Activated naive CD8-positive, alpha-beta T cell treated with anti-CD3 and anti-CD28 coated beads for 36 hours (primary cell): Measurements from ENCODE around the gene PCSK2. TPM values are rescaled to one million over a fixed set of nuclear protein-coding genes. Genes with fewer than 3 reads are reported as not detected.

ENCODE experiments used
- DNase-seq: peaks from one replicate; pipeline ENCODE4 v3.0.0; 2021
- H3K27ac Mint-ChIP-seq: one replicate; pipeline ENCODE4 v1.8.0; 2022; ENCODE audit warnings: mild to moderate bottlenecking, moderate library complexity, mixed read lengths
- H3K27me3 Mint-ChIP-seq: one replicate; pipeline ENCODE4 v1.8.0; 2022; ENCODE audit warnings: mild to moderate bottlenecking, mixed read lengths
- H3K36me3 Mint-ChIP-seq: one replicate; pipeline ENCODE4 v1.8.0; 2021; ENCODE audit warnings: mild to moderate bottlenecking, mixed read lengths
- H3K4me1 Mint-ChIP-seq: one replicate; pipeline ENCODE4 v1.8.0; 2021; ENCODE audit warnings: mixed read lengths
- H3K4me3 Mint-ChIP-seq: one replicate; pipeline ENCODE4 v1.8.0; 2022; ENCODE audit warnings: mild to moderate bottlenecking, moderate library complexity, mixed read lengths
- H3K9me3 Mint-ChIP-seq: one replicate; pipeline ENCODE4 v1.8.0; 2022; ENCODE audit warnings: mixed read lengths
- total RNA-seq, 2 experiments: library from RNA; stranded (reverse); gene quantifications; one replicate each; pipeline ENCODE4 v1.2.3, GENCODE V29; 2021

PCSK2 gene
- total RNA-seq, 2 experiments from 2014 or later = not detected

GRCh38 chr20:17298751-17299150 lies 71.9 kb downstream of the PCSK2 start:
- Mint-ChIP-seq H3K9me3 (no peaks in the 10 kb centered on the region), H3K27ac (no peak overlapping the region), H3K36me3 (no peaks in the 10 kb centered on the region), H3K27me3 (no peaks in the 10 kb centered on the region), H3K4me3 (no peak overlapping the region), H3K4me1 (no peaks in the 10 kb centered on the region)
- DNase-seq = no peak

GRCh38 chr20:17300113-17300512 lies 73.3 kb downstream of the PCSK2 start:
- Mint-ChIP-seq H3K36me3 (no peaks in the 10 kb centered on the region), H3K4me1 (no peaks in the 10 kb centered on the region), H3K27me3 (peaks cover 3% of the 10 kb centered on the region), H3K4me3 (no peak overlapping the region), H3K9me3 (no peaks in the 10 kb centered on the region), H3K27ac (no peak overlapping the region)
- DNase-seq = no peak

- H3K4me3 Mint-ChIP-seq = no peak overlapping the region
- no peak overlapping the region for H3K27ac Mint-ChIP-seq
- H3K4me1 Mint-ChIP-seq = no peaks in the 10 kb centered on the region
- no peak for DNase-seq
- no peaks in the 10 kb centered on the region for H3K36me3 Mint-ChIP-seq
- peaks cover 3% of the 10 kb centered on the region for H3K27me3 Mint-ChIP-seq
- no peaks in the 10 kb centered on the region for H3K9me3 Mint-ChIP-seq
Measured at GRCh38 chr20:17304774-17305173, 77.9 kb downstream of the PCSK2 start.

GRCh38 chr20:17306427-17306826 lies 79.6 kb downstream of the PCSK2 start:
- H3K4me3 Mint-ChIP-seq = no peak overlapping the region
- H3K4me1 Mint-ChIP-seq = no peaks in the 10 kb centered on the region
- DNase-seq = no peak
- no peak overlapping the region for H3K27ac Mint-ChIP-seq
- H3K27me3 Mint-ChIP-seq = peaks cover 3% of the 10 kb centered on the region
- no peaks in the 10 kb centered on the region for H3K9me3 Mint-ChIP-seq
- no peaks in the 10 kb centered on the region for H3K36me3 Mint-ChIP-seq

- Mint-ChIP-seq H3K27me3 (peaks cover 40% of the 10 kb centered on the region), H3K4me1 (no peaks in the 10 kb centered on the region)
Measured at GRCh38 chr20:17314264-17314663, 87.4 kb downstream of the PCSK2 start.

GRCh38 chr20:17315407-17316231 lies 88.8 kb downstream of the PCSK2 start:
- no peaks in the 10 kb centered on the region for H3K36me3 Mint-ChIP-seq
- no peaks in the 10 kb centered on the region for H3K4me1 Mint-ChIP-seq
- DNase-seq = no peak
- no peak overlapping the region for H3K27ac Mint-ChIP-seq
- no peak overlapping the region for H3K4me3 Mint-ChIP-seq
- H3K27me3 Mint-ChIP-seq = peaks cover 40% of the 10 kb centered on the region
- H3K9me3 Mint-ChIP-seq = no peaks in the 10 kb centered on the region

More at GRCh38 chr20:17314264-17314663, 87.4 kb downstream of the PCSK2 start:
- Mint-ChIP-seq H3K36me3 (no peaks in the 10 kb centered on the region), H3K4me3 (no peak overlapping the region), H3K9me3 (no peaks in the 10 kb centered on the region), H3K27ac (no peak overlapping the region)
- no peak for DNase-seq

DNA sequence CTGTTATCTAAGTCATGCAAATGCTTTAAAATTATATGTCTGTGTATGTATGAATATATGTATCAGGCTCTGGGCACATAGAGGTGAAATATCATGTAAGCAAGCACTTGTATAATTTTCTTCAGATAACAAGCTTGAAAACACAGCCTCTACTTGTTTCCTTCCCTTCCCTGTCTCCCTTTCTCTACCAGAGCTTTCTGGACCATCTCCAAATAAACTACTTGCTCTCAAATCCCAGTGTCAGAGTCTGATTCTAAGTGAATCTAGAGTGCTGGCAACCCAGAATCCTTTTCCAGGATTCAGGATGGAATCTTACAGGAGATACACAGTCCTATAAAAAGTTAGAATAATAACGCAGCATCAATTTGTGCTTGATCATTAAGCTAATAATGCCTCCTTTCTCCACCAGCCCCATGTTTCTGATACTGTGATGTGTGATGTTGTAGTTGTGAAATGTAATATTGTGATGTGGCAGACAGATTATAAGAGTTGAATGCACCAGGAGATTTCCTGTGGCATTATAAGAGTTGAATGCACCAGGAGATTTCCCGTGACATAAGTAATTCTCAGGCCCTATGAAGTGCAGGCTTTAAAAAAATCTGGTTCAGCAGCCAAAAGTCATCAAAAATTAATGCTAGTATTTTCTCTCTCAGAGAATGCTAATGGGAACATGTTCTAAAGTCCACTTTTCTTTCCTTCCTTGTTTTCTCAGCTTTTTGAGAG lies 89.6 kb downstream of the PCSK2 start:
- no peak overlapping the region for H3K27ac Mint-ChIP-seq
- H3K36me3 Mint-ChIP-seq = no peaks in the 10 kb centered on the region
- DNase-seq = no peak
- no peaks in the 10 kb centered on the region for H3K4me1 Mint-ChIP-seq
- no peaks in the 10 kb centered on the region for H3K9me3 Mint-ChIP-seq
- no peak overlapping the region for H3K4me3 Mint-ChIP-seq
- peaks cover 40% of the 10 kb centered on the region for H3K27me3 Mint-ChIP-seq

DNA sequence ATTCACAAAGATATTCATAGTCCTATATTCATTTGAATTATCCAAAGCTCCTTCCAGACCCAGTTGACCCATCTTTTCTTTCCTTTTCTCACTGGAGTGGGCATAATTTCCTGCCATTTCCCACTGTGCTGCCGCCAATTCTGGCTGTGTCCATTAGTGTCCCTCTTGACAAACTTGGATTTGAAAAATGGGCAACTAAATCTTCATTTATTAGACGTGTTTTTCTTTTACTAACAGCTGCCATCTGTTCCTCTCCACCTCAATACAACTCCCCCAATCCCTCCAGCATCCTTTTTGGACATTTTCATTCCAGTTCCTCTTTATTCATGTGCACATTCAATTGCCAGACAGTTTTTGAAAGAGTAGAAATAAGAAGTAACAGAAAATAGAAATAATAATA lies 90.5 kb downstream of the PCSK2 start:
- H3K27ac Mint-ChIP-seq = no peak overlapping the region
- no peak for DNase-seq
- no peaks in the 10 kb centered on the region for H3K36me3 Mint-ChIP-seq

DNA sequence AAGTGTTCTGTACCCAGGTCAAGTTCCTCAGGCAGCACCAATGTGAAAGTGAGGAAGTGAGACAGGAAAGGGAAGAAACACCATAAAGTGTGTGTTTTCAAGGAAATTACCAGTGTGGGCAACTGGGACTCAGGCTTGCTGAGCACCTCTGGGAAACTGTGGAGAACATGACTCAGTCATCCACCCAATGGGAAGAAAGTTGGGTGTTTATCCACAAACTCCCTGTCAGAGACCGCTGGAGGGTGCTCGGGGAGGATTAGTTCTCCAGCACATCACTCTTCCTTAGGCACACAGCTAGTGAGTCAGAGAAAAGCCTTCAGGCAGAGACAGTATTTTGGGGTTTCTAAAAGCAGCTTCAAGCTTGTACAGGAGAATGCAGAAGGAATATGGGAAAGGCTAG lies 93.6 kb downstream of the PCSK2 start:
- Mint-ChIP-seq H3K27ac (no peak overlapping the region), H3K27me3 (peaks cover 20% of the 10 kb centered on the region), H3K36me3 (no peaks in the 10 kb centered on the region), H3K9me3 (no peaks in the 10 kb centered on the region), H3K4me1 (no peaks in the 10 kb centered on the region), H3K4me3 (no peak overlapping the region)
- DNase-seq = no peak

More for the DNA sequence above, 90.5 kb downstream of the PCSK2 start:
- Mint-ChIP-seq H3K4me3 (no peak overlapping the region), H3K9me3 (no peaks in the 10 kb centered on the region), H3K27me3 (peaks cover 40% of the 10 kb centered on the region), H3K4me1 (no peaks in the 10 kb centered on the region)

- H3K27ac Mint-ChIP-seq = no peak overlapping the region
- no peaks in the 10 kb centered on the region for H3K4me1 Mint-ChIP-seq
- no peak for DNase-seq
- H3K27me3 Mint-ChIP-seq = peaks cover 19% of the 10 kb centered on the region
- H3K4me3 Mint-ChIP-seq = no peak overlapping the region
- H3K9me3 Mint-ChIP-seq = no peaks in the 10 kb centered on the region
- no peaks in the 10 kb centered on the region for H3K36me3 Mint-ChIP-seq
Measured at GRCh38 chr20:17326096-17326495, 99.3 kb downstream of the PCSK2 start.

DNA sequence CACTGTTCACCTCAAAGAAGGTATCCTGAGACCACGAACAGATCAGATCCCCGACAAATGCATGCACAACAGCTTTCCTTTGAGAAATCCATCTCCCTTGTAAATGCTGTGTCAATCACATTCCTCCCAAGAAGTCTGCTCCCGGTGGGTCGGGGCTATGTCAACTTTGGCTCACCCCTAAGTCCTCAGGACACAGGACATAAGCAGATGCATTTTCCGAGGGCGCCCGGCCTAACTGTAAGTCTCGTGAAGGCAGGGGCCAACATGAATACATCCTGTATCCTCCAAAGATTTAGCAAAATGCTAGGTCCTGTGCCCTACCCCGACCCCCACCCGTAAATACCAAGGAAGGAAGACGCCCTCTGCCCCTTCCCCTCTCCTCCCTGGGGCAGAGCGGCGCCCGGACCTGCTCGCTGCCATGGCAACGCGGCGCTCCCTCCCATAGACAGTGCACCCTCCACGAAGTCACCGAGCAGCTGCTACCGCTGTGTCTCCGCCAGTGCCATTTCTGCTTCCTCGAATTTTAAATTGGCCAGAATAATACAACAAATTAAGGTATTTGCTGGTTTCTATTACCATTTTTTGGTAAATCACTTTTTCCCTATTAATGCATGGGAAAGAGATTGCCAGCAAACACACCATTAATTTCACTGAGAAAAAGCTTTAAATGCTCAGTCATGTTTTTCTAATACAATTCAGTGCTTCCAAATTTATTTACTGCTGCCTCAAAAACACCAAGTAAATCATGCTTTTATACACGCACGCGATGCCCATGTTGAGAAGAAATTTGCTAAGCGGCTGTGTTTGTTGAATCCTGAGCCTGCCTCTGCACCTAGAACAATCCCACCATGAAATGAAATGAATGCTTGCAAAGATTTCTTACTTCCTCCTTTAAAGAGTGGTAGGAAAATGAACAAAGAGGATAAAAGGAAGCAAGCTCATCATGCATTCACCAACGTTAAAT lies 100.6 kb downstream of the PCSK2 start:
- no peak for DNase-seq
- H3K36me3 Mint-ChIP-seq = no peaks in the 10 kb centered on the region
- no peak overlapping the region for H3K4me3 Mint-ChIP-seq
- no peak overlapping the region for H3K27ac Mint-ChIP-seq
- H3K9me3 Mint-ChIP-seq = no peaks in the 10 kb centered on the region
- peaks cover 19% of the 10 kb centered on the region for H3K27me3 Mint-ChIP-seq
- no peaks in the 10 kb centered on the region for H3K4me1 Mint-ChIP-seq

DNA sequence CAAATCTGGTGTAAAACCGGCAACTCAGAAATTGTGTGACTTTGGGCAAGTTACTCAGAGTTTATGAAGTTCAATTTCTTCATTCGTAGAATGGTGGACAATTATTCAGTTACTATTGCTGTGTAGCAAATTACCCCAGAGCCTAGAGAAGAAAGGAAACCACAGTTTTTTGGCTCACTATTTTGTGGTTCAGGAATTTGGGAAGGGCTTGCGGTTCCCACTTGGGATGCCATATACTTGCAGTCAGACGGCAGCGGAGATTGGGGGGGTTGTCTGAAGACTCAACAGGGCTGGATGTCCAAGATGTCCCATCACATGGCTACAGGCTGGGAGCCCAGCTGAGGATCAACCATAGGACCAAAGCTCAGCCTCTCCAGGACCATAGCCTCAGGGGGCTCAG lies 108.1 kb downstream of the PCSK2 start:
- Mint-ChIP-seq H3K4me1 (no peaks in the 10 kb centered on the region), H3K27ac (no peak overlapping the region), H3K36me3 (no peaks in the 10 kb centered on the region), H3K27me3 (no peaks in the 10 kb centered on the region), H3K9me3 (no peaks in the 10 kb centered on the region), H3K4me3 (no peak overlapping the region)
- DNase-seq = no peak

- Mint-ChIP-seq H3K4me1 (no peaks in the 10 kb centered on the region), H3K27ac (no peak overlapping the region), H3K27me3 (no peaks in the 10 kb centered on the region), H3K9me3 (no peaks in the 10 kb centered on the region), H3K4me3 (no peak overlapping the region), H3K36me3 (no peaks in the 10 kb centered on the region)
- no peak for DNase-seq
Measured at GRCh38 chr20:17339000-17339399, 112.2 kb downstream of the PCSK2 start.

GRCh38 chr20:17343091-17343490 lies 116.3 kb downstream of the PCSK2 start:
- DNase-seq = no peak
- Mint-ChIP-seq H3K27ac (no peak overlapping the region), H3K9me3 (no peaks in the 10 kb centered on the region), H3K4me1 (no peaks in the 10 kb centered on the region), H3K4me3 (no peak overlapping the region), H3K36me3 (no peaks in the 10 kb centered on the region), H3K27me3 (peaks cover 3% of the 10 kb centered on the region)
